ENCODE measurements around the gene FBXL7. TPM values are rescaled to one million over a fixed set of nuclear protein-coding genes. Genes with fewer than 3 reads are reported as not detected.

Gene FBXL7
- total and polyA plus RNA-seq, 2 donors (not counting 1 experiment from before 2014, with no cell fraction given): not detected

GRCh38 chr5:15926586-15926985 lies 426.6 kb downstream of the FBXL7 start:
- no peak overlapping the region for H3K4me3 ChIP-seq (ENCODE audit: control extremely low read depth in 1 of 5, extremely low read depth in 1 of 5, insufficient read depth in 1 of 5, low read depth in 2 of 5, low read length in 4 of 5)
- ATAC-seq (ENCODE audit: low read depth) (no peak), DNase-seq (no peak)
- H3K27ac Mint-ChIP-seq: no peak overlapping the region
- peaks cover 0 to 15% (median 0%) of the 10 kb centered on the region in 3 donors for H3K9me3 ChIP-seq (ENCODE audit: control extremely low read depth in 1 of 3, control insufficient read depth in 2 of 3, insufficient read depth in 1 of 3, low read length in 2 of 3)
- no peak overlapping the region for H2AFZ ChIP-seq (ENCODE audit: insufficient read depth, low read depth, low read length, poor library complexity, severe bottlenecking)
- H3K4me2 ChIP-seq (replicated peaks; ENCODE audit: low read depth, low read length, poor library complexity, severe bottlenecking): no peak overlapping the region
- no peak overlapping the region for H3K9ac ChIP-seq (ENCODE audit: low read length)
- CTCF ChIA-PET: no interaction called here
- H3K4me1 Mint-ChIP-seq: no peaks in the 10 kb centered on the region
- no peaks in the 10 kb centered on the region for H3K36me3 ChIP-seq (replicated peaks in 1 of 2; ENCODE audit: control extremely low read depth in 1 of 2, control insufficient read depth in 1 of 2, extremely low read depth in 1 of 2, insufficient read depth in 2 of 2, low read length in 1 of 2)
- no peaks in the 10 kb centered on the region for H3K79me2 ChIP-seq (ENCODE audit: control insufficient read depth, insufficient read depth, low read length)
- H3K4me1 ChIP-seq (ENCODE audit: control insufficient read depth in 2 of 2, insufficient read depth in 2 of 2, low read length in 2 of 2): no peaks in the 10 kb centered on the region
- peaks cover 2% of the 10 kb centered on the region for H3K9me3 Mint-ChIP-seq (ENCODE audit: insufficient read depth)
- no peak overlapping the region for H3K27ac ChIP-seq (ENCODE audit: low read length in 2 of 2)
- H3K4me3 Mint-ChIP-seq: no peak overlapping the region
- intact Hi-C loops (cut with micrococcal nuclease): no loop called here
- TF ChIP-seq CTCF (IDR thresholded peaks at IDR 0.05): no peak
- TF ChIP-seq EZH2 (IDR thresholded peaks at IDR 0.05; ENCODE audit: borderline replicate concordance, insufficient read depth, low read depth, low read length, poor library complexity, severe bottlenecking): no peak
- no peaks in the 10 kb centered on the region for H3K27me3 ChIP-seq (replicated peaks in 1 of 4; ENCODE audit: control extremely low read depth in 1 of 4, control insufficient read depth in 3 of 4, insufficient read depth in 4 of 4, low read length in 3 of 4)
- POLR2A ChIA-PET: no interaction called here
- H4K20me1 ChIP-seq (ENCODE audit: control insufficient read depth, insufficient read depth, low read length, poor library complexity, severe bottlenecking): no peaks in the 10 kb centered on the region
- no CpG with 5 or more reads among the region's 3 CpGs for WGBS (ENCODE audit: insufficient coverage)
- no peaks in the 10 kb centered on the region for H3K27me3 Mint-ChIP-seq

GRCh38 chr5:15927710-15928380 lies 427.9 kb downstream of the FBXL7 start:
- TF ChIP-seq EZH2 (IDR thresholded peaks at IDR 0.05; ENCODE audit: borderline replicate concordance, insufficient read depth, low read depth, low read length, poor library complexity, severe bottlenecking) (no peak), CTCF (IDR thresholded peaks at IDR 0.05) (no peak)
- Mint-ChIP-seq H3K27ac (no peak overlapping the region), H3K4me1 (no peaks in the 10 kb centered on the region), H3K9me3 (ENCODE audit: insufficient read depth) (peaks cover 2% of the 10 kb centered on the region), H3K27me3 (no peaks in the 10 kb centered on the region), H3K4me3 (no peak overlapping the region)
- Histone ChIP-seq H3K9ac (ENCODE audit: low read length) (no peak overlapping the region), H2AFZ (ENCODE audit: insufficient read depth, low read depth, low read length, poor library complexity, severe bottlenecking) (no peak overlapping the region), H3K27me3 (replicated peaks in 1 of 4; ENCODE audit: control extremely low read depth in 1 of 4, control insufficient read depth in 3 of 4, insufficient read depth in 4 of 4, low read length in 3 of 4) (no peaks in the 10 kb centered on the region), H4K20me1 (ENCODE audit: control insufficient read depth, insufficient read depth, low read length, poor library complexity, severe bottlenecking) (no peaks in the 10 kb centered on the region), H3K4me3 (ENCODE audit: control extremely low read depth in 1 of 5, extremely low read depth in 1 of 5, insufficient read depth in 1 of 5, low read depth in 2 of 5, low read length in 4 of 5) (no peak overlapping the region), H3K4me2 (replicated peaks; ENCODE audit: low read depth, low read length, poor library complexity, severe bottlenecking) (no peak overlapping the region), H3K9me3 (ENCODE audit: control extremely low read depth in 1 of 3, control insufficient read depth in 2 of 3, insufficient read depth in 1 of 3, low read length in 2 of 3) (peaks cover 0 to 15% (median 0%) of the 10 kb centered on the region in 3 donors), H3K27ac (ENCODE audit: low read length in 2 of 2) (no peak overlapping the region), H3K36me3 (replicated peaks in 1 of 2; ENCODE audit: control extremely low read depth in 1 of 2, control insufficient read depth in 1 of 2, extremely low read depth in 1 of 2, insufficient read depth in 2 of 2, low read length in 1 of 2) (no peaks in the 10 kb centered on the region), H3K4me1 (ENCODE audit: control insufficient read depth in 2 of 2, insufficient read depth in 2 of 2, low read length in 2 of 2) (no peaks in the 10 kb centered on the region), H3K79me2 (ENCODE audit: control insufficient read depth, insufficient read depth, low read length) (no peaks in the 10 kb centered on the region)
- 94% methylated on average over 35 of the region's 38 CpGs for WGBS (ENCODE audit: insufficient coverage)
- intact Hi-C loops (cut with micrococcal nuclease): no loop called here
- CTCF ChIA-PET: no interaction called here
- POLR2A ChIA-PET: no interaction called here
- ATAC-seq (ENCODE audit: low read depth) (no peak), DNase-seq (no peak)

Data from B cell (primary cell).